Activated CD4-positive, alpha-beta T cell treated with anti-CD3 and anti-CD28 coated beads, Interleukin-2, amount 10 ng/mL, durations not matched to agents 7 days and 5 days (primary cell): ENCODE results near the gene AKNAD1. TPM values are rescaled to one million over a fixed set of nuclear protein-coding genes. Genes with fewer than 3 reads are reported as not detected.

Experiments used
- CTCF ChIA-PET: fragments of 350-600 bp; sonication (Branson Sonifier 250); formaldehyde crosslinking; loops from one replicate; lab custom pipeline; 2021; ENCODE audit warnings: antibody characterized with exemption; lab: Charles Lee
- POLR2A ChIA-PET: fragments of 350-600 bp; sonication (Branson Sonifier 250); formaldehyde crosslinking; loops from one replicate; lab custom pipeline; 2021; ENCODE audit warnings: antibody characterized with exemption; lab: Charles Lee
- DNase-seq: peaks from one replicate; pipeline ENCODE4 v3.0.0-alpha.2; 2020
- H3K27ac Mint-ChIP-seq: one replicate; pipeline ENCODE4 v1.8.0; 2021; ENCODE audit warnings: mild to moderate bottlenecking, moderate library complexity, mixed read lengths
- H3K27me3 Mint-ChIP-seq: one replicate; pipeline ENCODE4 v1.8.0; 2021; ENCODE audit warnings: mixed read lengths
- H3K36me3 Mint-ChIP-seq: one replicate; pipeline ENCODE4 v1.8.0; 2021; ENCODE audit warnings: low read depth, mixed read lengths
- H3K4me1 Mint-ChIP-seq: one replicate; pipeline ENCODE4 v1.8.0; 2021; ENCODE audit warnings: mixed read lengths
- H3K4me3 Mint-ChIP-seq: one replicate; pipeline ENCODE4 v1.8.0; 2021; ENCODE audit warnings: mild to moderate bottlenecking, moderate library complexity, mixed read lengths
- H3K9me3 Mint-ChIP-seq: one replicate; pipeline ENCODE4 v1.8.0; 2021; ENCODE audit warnings: mixed read lengths
- total RNA-seq, 2 experiments: library from RNA; stranded (reverse); gene quantifications; one replicate each; pipeline ENCODE4 v1.2.3, GENCODE V29; 2021

Gene AKNAD1
- total RNA-seq, 2 experiments from 2014 or later = not detected

DNA sequence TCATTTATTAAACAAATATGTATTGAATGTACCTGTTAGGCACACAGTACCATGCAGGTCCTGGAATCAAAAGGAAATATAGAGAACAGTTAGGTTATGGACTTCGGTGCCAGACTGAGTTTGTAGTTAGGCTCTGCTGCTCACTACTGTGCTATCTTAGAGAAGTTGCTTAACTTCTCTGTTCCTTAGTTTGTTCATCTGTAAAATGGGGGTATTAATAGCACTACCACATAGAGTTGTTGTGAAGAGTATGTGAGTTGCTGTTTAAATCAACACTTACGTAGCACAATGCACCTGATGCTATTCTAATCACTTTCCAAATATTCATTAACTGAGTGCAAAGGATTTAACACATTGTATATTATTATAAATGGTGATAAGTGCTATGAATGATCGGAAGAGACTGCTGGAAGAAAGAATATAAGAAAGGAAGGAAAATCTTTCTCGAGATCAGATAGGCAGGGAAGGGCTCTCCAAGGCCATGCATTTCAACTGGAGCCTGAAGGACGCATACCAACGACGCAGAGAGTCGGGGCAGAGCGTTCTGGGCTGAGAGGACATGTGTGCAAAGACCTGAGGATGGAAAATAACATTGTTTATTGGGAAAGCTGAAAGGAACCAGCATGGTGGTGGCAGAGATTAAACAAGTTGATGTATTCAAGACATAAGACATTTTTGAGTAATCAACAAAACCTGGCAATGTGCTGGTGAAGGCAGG is 3.5 kb upstream of the AKNAD1 start:
- H3K27me3 Mint-ChIP-seq = peaks cover 15% of the 10 kb centered on the region
- H3K36me3 Mint-ChIP-seq = no peaks in the 10 kb centered on the region
- H3K4me3 Mint-ChIP-seq = no peak overlapping the region
- ChIA-PET CTCF (no interaction called here), POLR2A (no interaction called here)
- H3K4me1 Mint-ChIP-seq = peaks cover 6% of the 10 kb centered on the region
- DNase-seq = no peak
- no peaks in the 10 kb centered on the region for H3K9me3 Mint-ChIP-seq
- no peak overlapping the region for H3K27ac Mint-ChIP-seq

DNA sequence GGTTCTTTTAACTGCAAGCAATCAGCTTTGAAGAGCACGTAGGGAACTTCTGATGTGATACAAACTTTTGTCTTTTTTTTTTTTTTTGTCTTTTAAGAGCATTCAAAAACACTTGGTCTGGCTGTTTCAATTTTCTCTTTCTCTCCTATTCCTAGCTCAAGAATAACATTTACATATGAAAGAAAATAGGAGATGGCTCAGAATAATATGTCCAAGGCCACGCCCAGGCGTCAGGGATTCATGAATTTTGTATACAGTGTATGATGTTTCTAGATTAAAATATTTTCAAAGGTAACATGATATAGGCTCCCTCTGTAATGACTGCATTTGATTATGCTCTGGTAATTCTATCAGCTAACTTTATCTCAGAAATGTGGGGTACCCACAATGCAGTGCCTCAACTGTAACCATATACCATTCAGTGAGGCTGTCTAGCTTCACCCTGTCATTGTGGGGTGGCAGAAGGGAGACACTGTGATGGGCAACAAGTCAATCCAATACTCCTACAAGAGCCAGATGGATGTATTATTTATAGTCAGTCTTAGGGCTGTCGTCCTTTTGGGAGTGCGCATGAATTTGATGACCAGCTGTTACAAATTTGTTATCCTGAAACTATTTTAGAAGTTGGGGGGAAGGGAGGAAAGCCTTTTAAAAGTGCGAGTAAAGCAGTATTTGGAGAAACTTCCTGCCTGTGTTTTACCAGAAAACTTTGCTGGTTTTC is 1.5 kb upstream of the AKNAD1 start:
- no peak overlapping the region for H3K4me3 Mint-ChIP-seq
- H3K4me1 Mint-ChIP-seq = peaks cover 10% of the 10 kb centered on the region
- CTCF ChIA-PET = interaction anchor here (0.6 to 1.0 kb wide), 3 partner anchors 18 to 230 kb away, joined by 3 read pairs; no protein-coding TSS in a partner anchor
- no peak for DNase-seq
- H3K36me3 Mint-ChIP-seq = no peaks in the 10 kb centered on the region
- no peaks in the 10 kb centered on the region for H3K9me3 Mint-ChIP-seq
- peaks cover 25% of the 10 kb centered on the region for H3K27me3 Mint-ChIP-seq
- H3K27ac Mint-ChIP-seq = no peak overlapping the region
- POLR2A ChIA-PET = no interaction called here

DNA sequence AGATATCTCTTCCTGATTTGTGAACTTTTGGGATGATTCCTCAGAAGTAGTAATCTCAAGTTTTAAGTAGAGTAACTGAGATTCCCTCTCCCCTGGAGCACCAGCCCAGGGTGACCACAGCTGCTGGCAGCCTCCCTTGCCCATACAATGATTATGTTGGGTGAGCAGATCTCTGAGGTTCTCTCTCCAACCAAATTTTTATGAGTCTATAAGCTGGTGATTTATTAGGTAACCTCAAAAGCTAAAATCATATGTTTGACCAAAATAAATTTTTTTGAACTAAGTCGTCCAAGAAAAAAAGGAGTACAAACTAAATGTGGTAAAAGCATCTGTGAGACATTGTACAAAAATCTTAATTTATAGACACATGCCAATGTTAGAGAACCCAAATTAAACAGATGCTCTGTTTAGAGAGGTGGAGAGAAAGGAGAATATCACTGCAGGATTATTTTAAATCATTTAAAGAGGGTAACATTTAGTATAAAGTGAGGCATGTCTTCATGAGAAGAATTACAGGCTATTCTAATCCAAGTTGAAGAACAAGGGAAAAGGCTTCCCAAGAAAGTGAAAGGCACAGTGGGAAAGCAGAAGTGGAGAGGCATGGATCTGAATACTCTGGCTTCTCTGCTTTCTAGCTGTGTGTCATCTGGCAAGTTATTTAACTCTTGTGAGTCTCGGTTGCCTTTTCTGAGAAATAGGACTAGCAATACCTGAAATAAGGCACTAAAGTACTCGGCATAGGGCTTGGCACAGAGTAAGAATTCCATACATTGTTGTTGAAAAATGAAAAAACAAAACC is 2.5 kb downstream of the AKNAD1 start:
- Mint-ChIP-seq H3K4me3 (no peak overlapping the region), H3K9me3 (no peaks in the 10 kb centered on the region), H3K36me3 (no peaks in the 10 kb centered on the region), H3K4me1 (peaks cover 25% of the 10 kb centered on the region), H3K27ac (no peak overlapping the region), H3K27me3 (peaks cover 24% of the 10 kb centered on the region)
- CTCF ChIA-PET = interaction anchor here (0.7 kb wide), 2 partner anchors 26 to 502 kb away, joined by 4 to 7 read pairs; no protein-coding TSS in a partner anchor
- POLR2A ChIA-PET = no interaction called here
- no peak for DNase-seq

DNA sequence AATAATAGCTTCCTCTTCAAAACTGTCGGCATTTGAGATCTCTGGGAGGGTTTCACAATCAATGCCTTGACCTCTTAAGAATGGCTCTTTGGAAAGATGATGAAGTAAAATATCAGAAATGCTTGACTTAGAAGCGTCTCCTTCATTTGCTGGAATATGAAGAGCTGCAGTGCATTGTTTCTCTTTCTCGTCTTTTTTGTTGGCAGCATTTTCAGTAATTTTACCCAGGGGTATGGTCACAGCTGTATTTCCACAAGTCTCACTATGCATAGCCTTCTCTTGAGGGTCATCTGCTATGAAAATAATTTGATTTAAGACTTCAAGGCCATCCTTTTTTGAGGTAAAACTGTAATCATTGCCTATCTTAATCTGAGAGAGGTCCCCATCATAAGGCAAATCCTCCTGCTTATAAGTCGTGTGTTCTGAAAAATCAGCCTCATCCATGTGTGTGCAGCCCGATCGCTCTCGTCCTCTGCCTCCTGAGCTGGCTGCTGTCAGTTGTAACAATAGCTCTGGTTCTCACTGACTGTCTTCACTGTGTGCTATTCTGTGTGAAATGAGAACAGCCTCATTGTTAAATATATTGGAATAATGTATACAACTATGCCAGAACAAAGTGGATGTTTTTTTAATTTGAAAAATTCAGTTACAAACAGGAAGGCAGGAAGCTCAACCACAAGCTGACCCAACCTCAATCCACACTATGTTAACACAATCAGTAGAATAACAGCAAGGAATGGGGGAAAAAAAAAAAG is 4.5 kb downstream of the AKNAD1 start:
- H3K4me1 Mint-ChIP-seq = peaks cover 22% of the 10 kb centered on the region
- peak overlapping the region; percentile 21 for H3K27ac Mint-ChIP-seq
- no peaks in the 10 kb centered on the region for H3K9me3 Mint-ChIP-seq
- no peaks in the 10 kb centered on the region for H3K36me3 Mint-ChIP-seq
- POLR2A ChIA-PET = no interaction called here
- CTCF ChIA-PET = interaction anchor here (0.7 to 1.4 kb wide), 5 partner anchors 10 to 681 kb away, joined by 3 to 5 read pairs (median 3); no protein-coding TSS in a partner anchor
- H3K27me3 Mint-ChIP-seq = peaks cover 21% of the 10 kb centered on the region
- DNase-seq = no peak
- no peak overlapping the region for H3K4me3 Mint-ChIP-seq

DNA sequence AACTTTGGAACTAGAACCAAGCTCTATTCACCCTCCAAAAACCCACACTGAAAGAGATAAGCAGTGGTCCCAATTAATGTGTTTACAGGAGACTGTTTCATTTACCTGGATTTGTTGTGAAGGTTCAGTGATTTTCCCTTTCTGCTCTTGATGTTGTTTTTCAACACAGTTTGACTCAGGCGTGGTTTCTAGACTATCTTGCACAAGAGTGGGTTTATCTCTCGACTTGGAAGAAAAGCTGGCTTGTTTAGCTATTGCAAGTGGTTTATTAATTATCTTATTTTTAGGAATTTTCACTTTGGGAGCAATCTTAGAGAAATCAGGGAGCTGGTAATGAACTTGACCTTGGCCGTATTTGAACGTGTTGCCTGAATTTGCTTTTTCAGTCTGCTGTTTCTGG is 5.3 kb downstream of the AKNAD1 start:
- POLR2A ChIA-PET = no interaction called here

DNA sequence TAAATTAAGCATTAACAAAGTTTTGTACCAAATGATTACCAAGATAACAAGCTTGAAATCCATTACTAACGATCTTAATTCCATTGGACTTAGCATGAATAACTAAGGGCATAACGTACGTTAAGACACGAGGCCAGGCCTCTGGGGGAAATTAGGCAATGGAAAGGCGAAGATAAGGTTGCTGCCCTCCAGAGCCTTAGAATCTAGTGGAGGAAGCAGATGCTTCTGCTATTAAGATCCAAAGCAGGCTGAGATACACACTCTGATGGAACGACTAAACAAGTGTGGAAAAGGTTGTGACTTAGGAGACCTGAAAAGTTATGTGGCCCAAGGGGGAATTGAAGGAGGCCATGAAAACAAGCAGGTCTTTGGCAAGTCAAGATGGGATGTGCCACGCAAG is 6.0 kb downstream of the AKNAD1 start:
- DNase-seq = no peak
- ChIA-PET CTCF (interaction anchor here (1.4 kb wide), 1 partner anchor 22 kb away, joined by 3 read pairs; no protein-coding TSS in a partner anchor), POLR2A (no interaction called here)
- H3K27ac Mint-ChIP-seq = no peak overlapping the region
- H3K27me3 Mint-ChIP-seq = peaks cover 19% of the 10 kb centered on the region
- H3K9me3 Mint-ChIP-seq = no peaks in the 10 kb centered on the region
- H3K4me3 Mint-ChIP-seq = no peak overlapping the region
- peaks cover 22% of the 10 kb centered on the region for H3K4me1 Mint-ChIP-seq
- H3K36me3 Mint-ChIP-seq = no peaks in the 10 kb centered on the region

More for the DNA sequence above, 5.3 kb downstream of the AKNAD1 start:
- Mint-ChIP-seq H3K9me3 (no peaks in the 10 kb centered on the region), H3K4me3 (no peak overlapping the region), H3K27me3 (peaks cover 20% of the 10 kb centered on the region), H3K27ac (no peak overlapping the region), H3K36me3 (no peaks in the 10 kb centered on the region), H3K4me1 (peaks cover 22% of the 10 kb centered on the region)
- DNase-seq = no peak
- CTCF ChIA-PET = interaction anchor here (1.0 to 1.4 kb wide), 3 partner anchors 11 to 682 kb away, joined by 3 read pairs; no protein-coding TSS in a partner anchor

DNA sequence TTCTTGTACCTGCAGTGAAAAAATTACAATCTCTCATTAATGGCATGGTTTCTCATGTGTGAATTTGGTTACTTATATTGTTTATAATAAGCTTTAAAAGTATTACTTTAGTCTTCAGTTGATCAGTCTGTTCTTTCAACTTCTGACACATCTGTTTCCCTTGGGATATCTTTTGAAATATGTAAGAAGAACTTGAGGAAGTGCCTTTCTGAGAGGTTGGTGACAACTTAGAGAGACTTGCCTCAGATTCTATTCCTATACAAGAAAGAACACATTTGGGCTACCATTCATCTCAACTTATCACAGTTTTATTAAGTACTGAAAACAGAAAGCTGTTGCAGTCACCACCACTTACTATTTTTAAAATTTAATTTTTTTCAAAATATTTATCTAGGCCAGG is 8.1 kb downstream of the AKNAD1 start:
- peaks cover 9% of the 10 kb centered on the region for H3K27me3 Mint-ChIP-seq
- no peak overlapping the region for H3K27ac Mint-ChIP-seq
- no peak for DNase-seq
- H3K4me3 Mint-ChIP-seq = no peak overlapping the region
- POLR2A ChIA-PET = no interaction called here
- H3K4me1 Mint-ChIP-seq = peaks cover 19% of the 10 kb centered on the region
- H3K36me3 Mint-ChIP-seq = no peaks in the 10 kb centered on the region
- no peaks in the 10 kb centered on the region for H3K9me3 Mint-ChIP-seq
- CTCF ChIA-PET = interaction anchor here (1.2 kb wide), 1 partner anchor 11 kb away, joined by 3 read pairs; no protein-coding TSS in a partner anchor

DNA sequence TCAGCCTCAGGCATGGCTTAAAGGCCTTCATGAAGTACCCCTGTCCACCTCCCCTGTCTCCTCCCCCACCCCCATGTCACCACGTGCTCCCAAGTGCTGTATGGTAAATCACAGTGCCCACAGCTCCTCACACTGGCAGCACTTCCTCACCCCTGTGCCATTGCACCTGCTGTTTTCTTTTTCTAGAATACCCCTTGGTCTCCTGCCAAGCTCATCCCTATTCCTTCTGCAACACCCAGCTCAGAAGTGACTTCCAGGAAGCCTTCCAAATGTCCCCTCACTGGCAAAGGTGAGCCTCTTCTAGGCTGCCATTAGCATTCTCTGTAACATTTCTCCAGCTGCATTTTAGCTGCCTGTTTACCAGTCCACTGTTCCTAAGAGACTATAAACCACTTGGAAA is 9.4 kb downstream of the AKNAD1 start:
- CTCF ChIA-PET = interaction anchor here (0.6 to 1.3 kb wide), 2 partner anchors 19 to 21 kb away, joined by 4 to 8 read pairs; no protein-coding TSS in a partner anchor
- Mint-ChIP-seq H3K4me1 (peaks cover 12% of the 10 kb centered on the region), H3K4me3 (no peak overlapping the region), H3K9me3 (no peaks in the 10 kb centered on the region), H3K36me3 (no peaks in the 10 kb centered on the region), H3K27me3 (peaks cover 9% of the 10 kb centered on the region), H3K27ac (no peak overlapping the region)
- DNase-seq = no peak
- POLR2A ChIA-PET = no interaction called here

DNA sequence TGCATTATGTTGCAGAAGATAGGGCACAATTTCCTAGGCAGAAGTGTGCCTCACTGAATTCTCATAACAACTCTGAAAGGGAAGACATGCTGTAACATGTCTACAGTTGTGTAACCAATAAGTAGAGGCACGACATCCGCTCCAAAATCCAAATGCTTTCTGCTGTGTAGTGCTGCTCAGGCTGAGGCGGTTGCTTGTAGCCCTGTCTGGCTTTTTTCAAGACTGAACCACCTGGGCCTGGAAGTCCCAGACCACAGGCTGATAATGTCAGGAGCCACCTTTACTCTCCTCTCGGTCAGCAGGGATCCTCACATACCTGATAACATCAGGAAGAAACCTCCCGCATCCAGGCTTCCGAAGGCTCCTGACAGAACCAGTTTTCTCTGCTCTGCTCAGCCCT is 10.9 kb downstream of the AKNAD1 start:
- H3K27me3 Mint-ChIP-seq = peaks cover 12% of the 10 kb centered on the region
- POLR2A ChIA-PET = no interaction called here
- no peak for DNase-seq
- CTCF ChIA-PET = interaction anchor here (1.3 to 1.5 kb wide), 2 partner anchors 10 to 18 kb away, joined by 5 to 8 read pairs; partner anchors contain the start of gene AKNAD1
- H3K4me3 Mint-ChIP-seq = no peak overlapping the region
- H3K27ac Mint-ChIP-seq = no peak overlapping the region
- H3K9me3 Mint-ChIP-seq = no peaks in the 10 kb centered on the region
- H3K4me1 Mint-ChIP-seq = peaks cover under 1% of the 10 kb centered on the region
- H3K36me3 Mint-ChIP-seq = no peaks in the 10 kb centered on the region

DNA sequence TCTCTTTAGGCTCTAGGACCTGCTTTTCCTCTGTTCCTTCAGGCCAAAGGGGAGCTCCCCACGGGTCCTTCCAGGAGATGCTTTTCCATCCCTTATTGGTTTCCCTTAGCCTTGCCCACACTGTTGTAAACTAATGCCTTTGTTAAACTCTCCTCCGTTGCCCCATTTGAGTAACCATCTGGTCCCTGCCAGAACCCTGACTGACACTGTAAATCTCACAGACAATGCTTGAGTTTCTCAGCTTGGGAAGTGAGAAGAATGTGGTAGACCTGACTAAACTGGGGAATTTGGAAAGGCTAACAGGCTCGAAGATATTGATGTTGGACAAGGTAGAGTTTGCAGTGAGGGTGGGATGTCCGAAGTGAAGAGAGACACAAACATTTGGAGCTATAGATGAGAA is 11.4 kb downstream of the AKNAD1 start:
- no peaks in the 10 kb centered on the region for H3K9me3 Mint-ChIP-seq
- H3K4me1 Mint-ChIP-seq = no peaks in the 10 kb centered on the region
- H3K27me3 Mint-ChIP-seq = peaks cover 13% of the 10 kb centered on the region
- DNase-seq = no peak
- POLR2A ChIA-PET = no interaction called here
- peak overlapping the region; percentile 4 for H3K27ac Mint-ChIP-seq
- no peaks in the 10 kb centered on the region for H3K36me3 Mint-ChIP-seq
- CTCF ChIA-PET = interaction anchor here (1.5 kb wide), 1 partner anchor 11 kb away, joined by 5 read pairs; the partner anchor contains the start of gene AKNAD1
- H3K4me3 Mint-ChIP-seq = no peak overlapping the region

DNA sequence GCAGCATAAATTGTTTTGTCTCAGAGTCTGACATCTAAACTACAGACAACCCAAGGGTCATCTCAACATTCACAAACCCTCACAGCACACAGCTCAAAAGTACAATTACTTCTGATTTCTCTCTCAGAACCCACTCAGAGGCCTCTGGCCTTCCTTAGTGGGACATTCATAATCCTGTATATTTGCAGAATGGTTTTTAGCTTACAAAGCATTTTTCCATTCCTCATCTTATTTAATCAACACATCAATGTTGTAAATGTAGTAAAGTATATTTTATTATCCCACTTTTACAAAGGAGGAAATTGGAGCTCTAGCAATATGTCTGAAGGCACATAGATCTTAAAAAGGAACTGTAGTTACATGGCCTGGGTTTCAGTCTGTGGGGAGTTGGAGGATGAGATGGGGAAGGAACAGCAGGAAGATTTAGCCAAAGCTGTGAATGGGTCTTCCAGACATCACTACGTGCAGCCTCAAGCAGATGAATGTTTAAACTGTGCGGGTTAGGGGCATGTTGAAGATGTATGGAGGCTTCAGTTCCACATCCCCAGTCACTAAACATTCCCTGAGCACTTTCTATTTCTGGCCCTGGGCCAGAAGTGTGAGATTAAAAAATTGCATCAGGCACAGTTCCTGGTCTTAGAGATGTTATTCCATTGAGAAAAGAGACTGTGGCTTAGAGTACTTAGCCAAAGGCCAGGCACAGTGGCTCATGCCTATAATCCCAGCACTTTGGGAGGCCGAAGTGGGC is 13.3 kb downstream of the AKNAD1 start:
- POLR2A ChIA-PET = no interaction called here
- CTCF ChIA-PET = no interaction called here
- no peak for DNase-seq
- H3K9me3 Mint-ChIP-seq = peaks cover under 1% of the 10 kb centered on the region
- no peak overlapping the region for H3K27ac Mint-ChIP-seq
- no peaks in the 10 kb centered on the region for H3K36me3 Mint-ChIP-seq
- H3K4me3 Mint-ChIP-seq = no peak overlapping the region
- no peaks in the 10 kb centered on the region for H3K4me1 Mint-ChIP-seq
- peaks cover 10% of the 10 kb centered on the region for H3K27me3 Mint-ChIP-seq
